H1 (cell line): ENCODE data around the gene AFAP1L2. TPM values are rescaled to one million over a fixed set of nuclear protein-coding genes. Genes with fewer than 3 reads are reported as not detected.

Source experiments
- CTCF ChIA-PET: fragments of 300-600 bp; sonication (Branson Sonifier 250); formaldehyde crosslinking; loops from one replicate; lab custom pipeline; 2021; ENCODE audit not compliant: partially characterized antibody; lab: Charles Lee
- POLR2A ChIA-PET: fragments of 300-600 bp; sonication (Branson Sonifier 250); formaldehyde crosslinking; loops from one replicate; lab custom pipeline; 2021; ENCODE audit warnings: inconsistent platforms; ENCODE audit not compliant: partially characterized antibody; lab: Charles Lee
- DNase-seq, 2 experiments: peaks; one replicate each; pipeline versions ENCODE4 v3.0.0 to v3.0.0-alpha.2; 2010 to 2022; ENCODE audit warnings: low spot score in 2 of 2, low read depth in 1 of 2, mixed read lengths in 1 of 2
- FAIRE-seq: peaks from 2 replicates; lab custom pipeline; 2011; peaks lifted over from hg19 to GRCh38; lab: Jason Lieb, UNC
- H2AFZ ChIP-seq: 2 replicates; pipeline ENCODE4 v1.8.1; 2012; ENCODE audit warnings: low read length, inconsistent platforms
- H2AK5ac ChIP-seq: 2 replicates; pipeline ENCODE4 v1.6.1; 2013; ENCODE audit warnings: low read depth, low read length
- H2BK120ac ChIP-seq: replicated peaks from 2 replicates; pipeline ENCODE3; 2013; ENCODE audit warnings: low read depth, low read length, inconsistent platforms
- H2BK12ac ChIP-seq: 2 replicates; pipeline ENCODE4 v1.6.1; 2013; ENCODE audit warnings: low read depth, low read length
- H2BK15ac ChIP-seq: 2 replicates; pipeline ENCODE4 v1.6.1; 2013; ENCODE audit warnings: low read length
- H2BK20ac ChIP-seq: 2 replicates; pipeline ENCODE4 v1.6.1; 2013; ENCODE audit warnings: low read length
- H2BK5ac ChIP-seq: 2 replicates; pipeline ENCODE4 v1.6.1; 2013; ENCODE audit warnings: low read depth, low read length
- H3K14ac ChIP-seq: 2 replicates; pipeline ENCODE4 v1.6.1; 2013; ENCODE audit warnings: inconsistent platforms; ENCODE audit not compliant: insufficient read length
- H3K18ac ChIP-seq: 2 replicates; pipeline ENCODE4 v1.6.1; 2013; ENCODE audit warnings: low read length; ENCODE audit errors: extremely low read depth
- H3K23ac ChIP-seq: 2 replicates; pipeline ENCODE4 v1.6.1; 2013; ENCODE audit warnings: inconsistent platforms; ENCODE audit not compliant: insufficient read length
- H3K23me2 ChIP-seq: 2 replicates; pipeline ENCODE4 v1.6.1; 2013; ENCODE audit warnings: low read depth, low read length
- H3K27ac ChIP-seq: 2 replicates; pipeline ENCODE4 v1.6.1; 2011; ENCODE audit warnings: low read depth, low read length, inconsistent platforms
- H3K27me3 ChIP-seq, 4 experiments: replicated peaks in 1 of 4; 1 replicate in 1 of 4; 2 replicates in 3 of 4; pipeline versions ENCODE4 v1.6.1 to v1.8.1; 2011 to 2013; ENCODE audit warnings: low read length in 3 of 4, mild to moderate bottlenecking in 3 of 4, inconsistent platforms in 2 of 4, mixed read lengths in 2 of 4, moderate library complexity in 1 of 4; ENCODE audit not compliant: control insufficient read depth in 3 of 4, insufficient read depth in 3 of 4; ENCODE audit errors: extremely low read depth in 1 of 4
- H3K36me3 ChIP-seq, 4 experiments: 2 replicates each; pipeline versions ENCODE4 v1.6.1 to v1.8.1; 2011 to 2013; ENCODE audit warnings: mild to moderate bottlenecking in 4 of 4, low read length in 3 of 4, moderate library complexity in 2 of 4, control low read depth in 1 of 4, inconsistent platforms in 1 of 4; ENCODE audit not compliant: insufficient read depth in 4 of 4, control insufficient read depth in 2 of 4
- H3K4ac ChIP-seq: replicated peaks from 2 replicates; pipeline ENCODE3; 2013; ENCODE audit warnings: low read length, low read depth, mixed read lengths, inconsistent platforms; ENCODE audit not compliant: insufficient read length
- H3K4me1 ChIP-seq, 4 experiments: replicated peaks in 1 of 4; 1 replicate in 1 of 4; 2 replicates in 3 of 4; pipeline versions ENCODE4 v1.6.1 to v1.8.1; 2011 to 2013; ENCODE audit warnings: low read length in 3 of 4, inconsistent platforms in 2 of 4, mixed read lengths in 1 of 4; ENCODE audit not compliant: insufficient read depth in 4 of 4, control insufficient read depth in 3 of 4
- H3K4me2 ChIP-seq, 2 experiments: 2 replicates each; pipeline versions ENCODE4 v1.6.1 to v1.8.1; 2011 to 2013; ENCODE audit warnings: low read depth in 2 of 2, low read length in 2 of 2, control low read depth in 1 of 2, inconsistent platforms in 1 of 2, mild to moderate bottlenecking in 1 of 2; ENCODE audit not compliant: insufficient read depth in 1 of 2
- H3K4me3 ChIP-seq, 4 experiments: fragments of 200-600, 300-600 bp in 1 of 4; sonication (generic), shearing (Covaris generic), sonication (Bioruptor Twin) in 1 of 4; 2 replicates each; pipeline versions ENCODE4 v1.5.1 to v1.8.1; 2011 to 2016; ENCODE audit warnings: low read length in 4 of 4, low read depth in 3 of 4, control low read depth in 2 of 4, inconsistent platforms in 2 of 4, mild to moderate bottlenecking in 2 of 4, mixed read lengths in 1 of 4, moderate library complexity in 1 of 4; ENCODE audit not compliant: insufficient read depth in 2 of 4; ENCODE audit errors: extremely low read depth in 1 of 4
- H3K56ac ChIP-seq: replicated peaks from 2 replicates; pipeline ENCODE3; 2013; ENCODE audit warnings: low read depth, mild to moderate bottlenecking, mixed read lengths, low read length, inconsistent platforms; ENCODE audit not compliant: insufficient read length
- H3K79me1 ChIP-seq: 2 replicates; pipeline ENCODE4 v1.6.1; 2013; ENCODE audit warnings: low read depth, low read length, control low read depth
- H3K79me2 ChIP-seq, 2 experiments: 2 replicates each; pipeline versions ENCODE4 v1.6.1 to v1.8.1; 2012 to 2013; ENCODE audit warnings: low read length in 2 of 2, mild to moderate bottlenecking in 2 of 2, inconsistent platforms in 1 of 2; ENCODE audit not compliant: insufficient read depth in 2 of 2, control insufficient read depth in 1 of 2
- H3K9ac ChIP-seq, 4 experiments: replicated peaks in 1 of 4; 1 replicate in 1 of 4; 2 replicates in 3 of 4; pipeline versions ENCODE4 v1.6.1 to v1.8.1; 2011 to 2013; ENCODE audit warnings: low read depth in 3 of 4, low read length in 3 of 4, control low read depth in 2 of 4, mild to moderate bottlenecking in 2 of 4, moderate library complexity in 2 of 4, inconsistent platforms in 1 of 4; ENCODE audit errors: extremely low read depth in 1 of 4
- H3K9me3 ChIP-seq, 2 experiments: 2 replicates each; pipeline versions ENCODE4 v1.6.1 to v1.8.1; 2012 to 2013; ENCODE audit warnings: mild to moderate bottlenecking in 2 of 2, moderate library complexity in 2 of 2, control low read depth in 1 of 2, inconsistent platforms in 1 of 2, low read depth in 1 of 2, low read length in 1 of 2, mixed read lengths in 1 of 2; ENCODE audit not compliant: insufficient read depth in 2 of 2
- H4K20me1 ChIP-seq, 2 experiments: replicated peaks in 1 of 2; 2 replicates each; pipeline versions ENCODE3 to v1.8.1; 2011 to 2013; ENCODE audit warnings: inconsistent platforms in 2 of 2, low read length in 2 of 2, mild to moderate bottlenecking in 1 of 2; ENCODE audit not compliant: insufficient read depth in 2 of 2, control insufficient read depth in 1 of 2
- H4K5ac ChIP-seq: 2 replicates; pipeline ENCODE4 v1.6.1; 2013; ENCODE audit warnings: low read length, low read depth, mixed read lengths, inconsistent platforms; ENCODE audit not compliant: insufficient read length
- H4K8ac ChIP-seq: 2 replicates; pipeline ENCODE4 v1.8.0; 2013; ENCODE audit warnings: mild to moderate bottlenecking, moderate library complexity, low read length, inconsistent platforms; ENCODE audit not compliant: insufficient read depth; ENCODE audit errors: extremely low read depth
- H4K91ac ChIP-seq: replicated peaks from 2 replicates; pipeline ENCODE3; 2013; ENCODE audit warnings: low read length, mixed read lengths, inconsistent platforms; ENCODE audit not compliant: insufficient read length
- EZH2 ChIP-seq: fragments of 200-600 bp; sonication (generic); IDR thresholded peaks from 2 replicates; pipeline ENCODE4 v1.7.1; 2012; ENCODE audit warnings: low read depth, mild to moderate bottlenecking, moderate library complexity, low read length, inconsistent platforms; ENCODE audit not compliant: severe bottlenecking
- SAP30 ChIP-seq: fragments of 300-600 bp; sonication (generic); IDR thresholded peaks from 2 replicates; pipeline ENCODE4 v1.7.1; 2012; ENCODE audit warnings: low read length, moderate library complexity, mild to moderate bottlenecking, inconsistent platforms; ENCODE audit not compliant: insufficient read depth, insufficient replicate concordance
- WGBS, 2 experiments: shearing (Covaris generic) in 1 of 2; methylation state at CpG; one replicate each; pipeline versions ENCODE4 v1.1.6 to v1.1.7; 2013 to 2015; ENCODE audit warnings: low lambda C conversion rate in 2 of 2, mixed read lengths in 2 of 2, inconsistent platforms in 1 of 2, low coverage in 1 of 2, missing lambda C conversion rate in 1 of 2; ENCODE audit not compliant: insufficient replicate concordance in 2 of 2, insufficient coverage in 1 of 2, insufficient read length in 1 of 2; ENCODE audit errors: extremely low coverage in 1 of 2, missing lambda C conversion rate in 1 of 2; 5-methylcytosine and 5-hydroxymethylcytosine counted together
- polyA plus RNA-seq, 7 experiments: library from polyadenylated mRNA; depleted of rRNA in 3 of 7; stranded (reverse) in 5 of 7; unstranded in 2 of 7; fragments of >200 nt in 5 of 7; fragments of 200-250 nt in 2 of 7; gene quantifications; 1 replicate in 5 of 7; 2 replicates in 1 of 7; 4 replicates in 1 of 7; pipeline versions ENCODE4 v1.2.1 to v1.2.3, GENCODE V29; 2011 to 2013; ENCODE audit warnings: missing spikeins in 2 of 7, mixed read lengths in 2 of 7
- total RNA-seq: library from RNA; stranded (reverse); fragmentation: NEBNext Ultra II Directional; extraction: Animal tissue kit (Norgen Biotek cat#: 25700); gene quantifications from 2 replicates; pipeline ENCODE4 v1.2.1, GENCODE V29; 2021

AFAP1L2 gene
- total and polyA plus RNA-seq, 2 of the 8 experiments (the other 6 are each of a cell fraction or from before 2014, with no cell fraction given) = 3.9 to 6.4 TPM

DNA sequence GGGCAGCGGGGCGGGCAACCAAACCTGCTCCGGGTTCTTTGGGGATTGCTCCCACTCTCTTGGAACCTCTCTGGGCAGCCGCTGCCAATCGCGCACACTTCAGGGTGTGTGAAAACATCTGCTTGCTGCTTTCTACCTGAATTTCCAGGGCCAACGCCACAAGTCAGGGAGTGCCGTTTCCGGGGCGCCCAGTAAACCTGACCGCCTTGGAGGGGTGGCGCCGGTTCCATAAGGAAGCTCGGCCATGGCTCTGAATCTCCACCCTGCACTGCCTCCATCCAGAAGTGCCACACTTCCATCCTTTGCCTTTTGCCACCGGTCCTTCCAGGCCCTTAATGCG, 679 bp upstream of the AFAP1L2 start:
- H3K27ac ChIP-seq = no peak overlapping the region
- no peaks in the 10 kb centered on the region for H3K79me1 ChIP-seq
- no peak overlapping the region for H2BK5ac ChIP-seq
- no peak overlapping the region for H3K4ac ChIP-seq
- WGBS, 2 experiments = 8% methylated on average over 16 of the region's 16 CpGs; no CpG with 5 or more reads in 1 of the 2 experiments
- H3K27me3 ChIP-seq = peaks cover 9 to 30% (median 25%) of the 10 kb centered on the region in 4 experiments
- TF ChIP-seq SAP30 (no peak), EZH2 (peak; percentile 61)
- H2BK15ac ChIP-seq = no peak overlapping the region; the same call in 1 of the 2 replicates
- no peak overlapping the region for H3K18ac ChIP-seq
- no peak overlapping the region for H4K91ac ChIP-seq
- H3K56ac ChIP-seq = no peak overlapping the region
- no peak overlapping the region; a peak in 1 of 7 replicates for H3K9ac ChIP-seq
- no peak overlapping the region for H2AK5ac ChIP-seq
- no peaks in the 10 kb centered on the region for H3K36me3 ChIP-seq
- no peak overlapping the region for H2BK20ac ChIP-seq
- H3K9me3 ChIP-seq = no peaks in the 10 kb centered on the region
- H3K23ac ChIP-seq = no peak overlapping the region
- no peak overlapping the region for H4K5ac ChIP-seq
- H3K23me2 ChIP-seq = peaks cover 16% of the 10 kb centered on the region; the same call in 1 of the 2 replicates
- DNase-seq (no peak), FAIRE-seq (no peak)
- CTCF ChIA-PET = interaction anchor here (1.1 to 8.6 kb wide), 9 partner anchors 8 to 300 kb away, joined by 3 to 80 read pairs (median 4); no protein-coding TSS in a partner anchor
- no peak overlapping the region for H2AFZ ChIP-seq
- peak overlapping the region; percentile 91 to 94 for H3K4me2 ChIP-seq
- POLR2A ChIA-PET = no interaction called here
- peaks cover 3 to 10% (median 5%) of the 10 kb centered on the region in 4 experiments; a peak in 6 of 7 replicates for H3K4me1 ChIP-seq
- H3K79me2 ChIP-seq = no peaks in the 10 kb centered on the region
- peak overlapping the region; percentile 79 for H4K8ac ChIP-seq
- H2BK12ac ChIP-seq = 0 out of 2 replicates have a peak overlapping the region, but pooled peaks have one; percentile 39
- H2BK120ac ChIP-seq = no peak overlapping the region
- no peak overlapping the region for H3K14ac ChIP-seq
- H4K20me1 ChIP-seq = no peaks in the 10 kb centered on the region
- H3K4me3 ChIP-seq = peak overlapping the region; percentile 59 to 75 (median 64)
